Sigmoid colon (tissue), 3 donors: ENCODE data around the gene FEM1A.

ENCODE experiments used
- POLR2A ChIP-seq, 2 donors: fragments of 450-650 bp; IDR thresholded peaks; one replicate each; pipeline ENCODE4 v1.6.1; 2016; ENCODE audit warnings: antibody characterized with exemption in 2 of 2, mild to moderate bottlenecking in 2 of 2, moderate library complexity in 2 of 2
- TF ChIP-seq, protein P1 (sequence below), 4 experiments: fragments of 450-650 bp in 3 of 4; fragments of 200-600 bp in 1 of 4; IDR thresholded peaks; one replicate each; pipeline ENCODE4 v1.5.1; 2016 to 2019; ENCODE audit warnings: antibody characterized with exemption in 4 of 4, mild to moderate bottlenecking in 3 of 4, moderate library complexity in 2 of 4

DNA sequence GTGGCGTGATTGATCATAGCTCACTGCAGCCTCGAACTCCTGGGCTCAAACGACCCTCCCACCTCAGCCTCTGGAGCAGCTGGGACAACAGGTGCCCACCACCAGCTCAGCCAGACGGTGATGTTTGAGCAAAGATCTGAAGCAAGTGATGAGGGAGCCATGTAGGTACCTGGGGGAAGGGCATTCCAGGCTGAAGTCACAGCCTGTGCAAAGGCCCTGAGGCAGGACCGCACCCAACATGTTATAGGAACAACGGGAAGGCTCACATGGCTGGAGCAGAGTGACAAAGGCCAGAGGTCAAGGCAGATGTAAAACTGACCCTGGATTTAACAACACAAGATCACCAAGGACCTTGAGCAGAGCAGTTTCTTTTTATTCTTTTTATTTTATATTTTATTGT lies 14.8 kb downstream of the FEM1A start:
- TF ChIP-seq, protein P1, sequence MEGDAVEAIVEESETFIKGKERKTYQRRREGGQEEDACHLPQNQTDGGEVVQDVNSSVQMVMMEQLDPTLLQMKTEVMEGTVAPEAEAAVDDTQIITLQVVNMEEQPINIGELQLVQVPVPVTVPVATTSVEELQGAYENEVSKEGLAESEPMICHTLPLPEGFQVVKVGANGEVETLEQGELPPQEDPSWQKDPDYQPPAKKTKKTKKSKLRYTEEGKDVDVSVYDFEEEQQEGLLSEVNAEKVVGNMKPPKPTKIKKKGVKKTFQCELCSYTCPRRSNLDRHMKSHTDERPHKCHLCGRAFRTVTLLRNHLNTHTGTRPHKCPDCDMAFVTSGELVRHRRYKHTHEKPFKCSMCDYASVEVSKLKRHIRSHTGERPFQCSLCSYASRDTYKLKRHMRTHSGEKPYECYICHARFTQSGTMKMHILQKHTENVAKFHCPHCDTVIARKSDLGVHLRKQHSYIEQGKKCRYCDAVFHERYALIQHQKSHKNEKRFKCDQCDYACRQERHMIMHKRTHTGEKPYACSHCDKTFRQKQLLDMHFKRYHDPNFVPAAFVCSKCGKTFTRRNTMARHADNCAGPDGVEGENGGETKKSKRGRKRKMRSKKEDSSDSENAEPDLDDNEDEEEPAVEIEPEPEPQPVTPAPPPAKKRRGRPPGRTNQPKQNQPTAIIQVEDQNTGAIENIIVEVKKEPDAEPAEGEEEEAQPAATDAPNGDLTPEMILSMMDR (IDR thresholded peaks at IDR 0.05): no peak
- no peak for TF ChIP-seq POLR2A (IDR thresholded peaks at IDR 0.05)
